NCI-H446 (cell line): Measurements from ENCODE around the gene CELA3B.
A peak's percentile ranks its signal among the peaks of the same experiment; 100 is the strongest.
"Not testable (repeated sequence)": the region's sequence is repeated elsewhere in the genome, so short reads cannot be mapped to it uniquely, and the experiment has no call there.

Experiments
- DNase-seq, 2 experiments: peaks; one replicate each; lab custom pipeline; 2025; lab: John Stamatoyannopoulos, UW

The CELA3B gene

DNA sequence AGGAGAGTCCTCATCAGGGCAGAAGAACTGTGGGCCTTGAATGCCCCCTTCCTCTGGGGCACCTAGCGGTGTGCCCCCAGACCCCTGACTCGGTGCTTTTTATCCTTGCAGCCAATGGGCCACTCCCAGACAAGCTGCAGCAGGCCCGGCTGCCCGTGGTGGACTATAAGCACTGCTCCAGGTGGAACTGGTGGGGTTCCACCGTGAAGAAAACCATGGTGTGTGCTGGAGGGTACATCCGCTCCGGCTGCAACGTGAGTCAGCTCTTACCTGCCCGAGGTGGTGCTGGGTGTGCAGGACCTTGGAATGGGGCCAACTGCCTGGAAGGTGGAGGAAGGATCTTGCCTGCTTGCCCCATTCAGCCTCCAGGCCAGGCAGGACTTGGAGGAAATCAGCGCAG, 30.4 kb downstream of the CELA3B start:
- not testable (repeated sequence) for DNase-seq

DNA sequence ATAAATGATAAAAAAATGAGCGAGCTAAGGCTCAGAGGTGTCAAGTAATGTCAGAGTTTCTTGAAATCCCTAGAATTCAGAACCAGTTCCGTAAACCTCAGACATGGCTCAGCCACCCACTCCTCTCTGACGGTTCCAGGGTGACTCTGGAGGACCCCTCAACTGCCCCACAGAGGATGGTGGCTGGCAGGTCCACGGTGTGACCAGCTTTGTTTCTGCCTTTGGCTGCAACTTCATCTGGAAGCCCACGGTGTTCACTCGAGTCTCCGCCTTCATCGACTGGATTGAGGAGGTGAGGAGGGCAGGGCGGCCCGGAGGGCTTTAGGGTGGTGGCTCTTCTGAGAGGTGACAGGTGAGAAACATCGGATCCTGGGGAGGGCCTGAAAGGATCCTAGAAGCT, 32.7 kb downstream of the CELA3B start:
- not testable (repeated sequence) for DNase-seq

DNA sequence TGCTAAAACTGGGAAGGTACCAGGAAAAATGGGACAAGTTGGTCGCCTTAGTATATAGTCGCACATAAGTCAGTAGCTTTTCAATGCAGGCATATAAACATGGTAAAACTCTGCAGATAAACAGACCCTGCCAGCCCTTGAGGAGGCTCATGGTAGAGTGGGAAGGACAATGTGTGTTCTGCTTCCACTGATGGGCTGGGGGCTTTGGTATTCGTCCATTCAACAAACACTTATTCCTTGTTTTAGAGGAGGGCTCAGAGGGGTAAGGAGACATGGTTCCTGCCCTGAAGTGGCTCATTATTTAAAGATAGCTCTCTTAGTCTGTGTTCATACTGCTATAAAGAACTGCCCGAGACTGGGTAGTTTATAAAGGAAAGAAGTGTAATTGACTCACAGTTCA, 35.9 kb downstream of the CELA3B start:
- not testable (repeated sequence) for DNase-seq

DNA sequence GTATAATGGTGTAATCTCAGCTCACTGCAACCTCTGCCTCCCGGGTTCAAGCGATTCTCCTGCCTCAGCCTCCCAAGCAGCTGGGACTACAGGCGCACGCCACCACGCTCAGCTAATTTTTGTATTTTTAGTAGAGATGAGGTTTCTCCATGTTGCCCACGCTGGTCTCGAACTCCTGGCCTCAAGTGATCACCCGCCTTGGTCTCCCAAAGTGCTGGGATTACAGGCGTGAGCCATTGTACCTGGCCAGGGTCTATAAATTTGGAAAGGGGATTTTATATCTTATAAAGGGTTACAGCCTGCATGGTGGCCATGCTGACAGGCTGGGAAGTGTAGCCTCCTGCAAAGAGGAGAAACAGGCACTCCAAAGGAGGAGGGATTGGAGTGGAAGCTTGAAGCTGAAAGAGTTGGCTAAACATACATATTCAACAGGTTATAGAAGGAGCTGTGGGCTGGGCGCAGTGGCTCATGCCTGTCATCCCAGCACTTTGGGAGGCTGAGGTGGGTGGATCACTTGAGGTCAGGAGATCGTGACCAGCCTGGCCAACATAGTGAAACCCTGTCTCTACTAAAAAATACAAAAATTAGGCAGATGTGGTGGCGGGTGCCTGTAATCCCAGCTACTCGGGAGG, 37.9 kb downstream of the CELA3B start:
- DNase-seq: not testable (repeated sequence)

DNA sequence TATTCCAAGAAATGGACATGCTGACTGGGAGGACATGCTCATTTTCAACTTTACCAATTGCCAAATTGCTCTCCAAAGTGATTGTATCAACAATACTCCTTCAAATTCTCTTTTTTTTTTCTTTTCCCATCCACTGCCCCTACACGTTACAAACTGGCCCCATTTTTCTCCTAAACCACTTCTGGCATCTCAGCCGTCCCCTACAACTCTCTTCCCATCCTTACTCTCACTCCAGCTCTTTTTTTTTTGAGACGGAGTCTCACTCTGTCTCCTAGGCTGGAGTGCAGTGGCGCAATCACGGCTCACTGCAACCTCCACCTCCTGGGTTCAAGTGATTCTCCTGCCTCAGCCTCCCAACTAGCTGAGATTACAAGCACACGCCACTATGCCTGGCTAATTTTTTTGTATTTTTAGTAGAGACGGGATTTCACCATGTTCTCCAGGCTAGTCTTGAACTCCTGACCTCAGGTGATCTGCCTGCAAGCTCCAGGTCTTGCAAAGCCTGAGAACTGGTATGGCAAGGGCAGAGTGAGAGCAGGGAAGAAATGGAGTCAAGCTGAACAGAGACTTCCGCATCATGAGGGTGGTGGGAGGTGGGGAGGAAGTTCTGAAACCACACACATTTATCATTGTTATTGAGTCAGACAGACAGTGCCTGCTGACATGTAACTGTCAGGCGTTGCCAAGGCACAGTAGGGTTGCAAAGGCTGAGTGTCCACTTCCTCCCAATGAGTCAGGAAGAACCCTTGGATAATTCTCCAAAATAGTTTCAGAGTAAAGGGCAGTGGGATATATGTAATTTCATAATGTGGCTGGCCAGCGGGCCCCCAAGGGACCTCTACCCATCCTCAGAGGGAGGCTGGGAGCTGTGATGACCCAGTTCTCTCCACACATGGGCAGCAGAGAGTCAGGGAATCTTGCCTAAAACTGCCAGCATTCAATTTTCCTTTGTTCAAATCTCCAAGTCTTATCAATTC, 42.0 kb downstream of the CELA3B start:
- DNase-seq: peak; percentile 24 to 33

DNA sequence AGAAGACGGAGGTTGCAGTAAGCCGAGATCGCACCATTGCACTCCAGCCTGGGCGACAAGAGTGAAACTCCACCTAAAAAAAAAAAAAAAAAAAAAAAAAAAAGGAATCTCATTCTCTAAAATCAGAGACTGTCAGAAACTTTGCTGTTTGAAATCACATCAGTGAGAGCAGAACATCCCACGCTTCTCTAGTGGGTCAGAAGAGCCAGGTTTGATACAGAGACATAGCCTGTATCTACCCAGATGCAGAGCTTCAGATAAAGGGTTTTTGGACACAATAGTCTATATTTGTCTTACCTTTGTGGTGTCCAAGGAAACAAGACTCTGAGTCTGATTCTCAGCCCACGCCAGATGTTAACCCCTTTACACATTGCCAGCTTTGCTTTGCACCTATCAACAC, 44.2 kb downstream of the CELA3B start:
- no peak for DNase-seq

DNA sequence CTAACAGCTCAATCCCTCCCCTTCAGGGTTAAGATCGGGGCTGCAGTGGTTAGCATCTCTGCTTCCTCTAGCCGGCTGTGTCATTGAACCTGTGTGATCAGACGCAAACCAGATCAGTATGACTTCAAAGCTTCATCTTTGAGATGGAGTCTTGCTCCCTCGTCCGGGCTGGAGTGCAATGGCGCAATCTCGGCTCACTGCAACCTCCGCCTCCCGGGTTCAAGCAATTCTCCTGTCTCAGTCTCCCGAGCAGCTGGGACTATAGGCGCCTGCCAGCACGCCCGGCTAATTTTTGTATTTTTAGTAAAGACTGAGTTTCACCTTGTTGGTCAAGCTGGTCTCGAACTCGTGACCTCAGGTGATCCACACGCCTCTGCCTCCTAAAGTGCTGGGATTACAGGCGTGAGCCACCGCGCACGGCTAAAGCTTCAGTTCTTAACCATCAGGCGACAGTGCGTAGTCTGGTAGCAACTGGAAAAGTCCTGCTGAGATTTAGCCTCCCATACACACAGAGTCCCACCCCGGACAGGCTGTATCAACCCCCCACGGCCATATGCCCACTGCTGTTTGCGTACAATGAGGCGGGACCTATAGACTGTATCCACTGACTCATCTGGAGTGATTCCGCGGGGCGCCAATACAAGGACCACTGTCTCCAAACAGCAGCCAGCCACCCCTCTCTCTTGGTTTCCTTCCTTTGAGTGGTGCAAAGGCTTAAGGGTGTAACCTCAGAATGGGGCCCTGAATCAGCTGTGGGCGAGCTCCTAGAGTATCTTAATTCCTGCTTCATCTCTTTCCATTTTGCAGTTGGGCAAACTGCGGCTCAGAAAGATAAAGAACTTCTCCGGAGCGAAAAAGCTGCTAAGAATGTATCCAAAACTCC, 47.9 kb downstream of the CELA3B start:
- DNase-seq: peak; percentile 84 to 90

DNA sequence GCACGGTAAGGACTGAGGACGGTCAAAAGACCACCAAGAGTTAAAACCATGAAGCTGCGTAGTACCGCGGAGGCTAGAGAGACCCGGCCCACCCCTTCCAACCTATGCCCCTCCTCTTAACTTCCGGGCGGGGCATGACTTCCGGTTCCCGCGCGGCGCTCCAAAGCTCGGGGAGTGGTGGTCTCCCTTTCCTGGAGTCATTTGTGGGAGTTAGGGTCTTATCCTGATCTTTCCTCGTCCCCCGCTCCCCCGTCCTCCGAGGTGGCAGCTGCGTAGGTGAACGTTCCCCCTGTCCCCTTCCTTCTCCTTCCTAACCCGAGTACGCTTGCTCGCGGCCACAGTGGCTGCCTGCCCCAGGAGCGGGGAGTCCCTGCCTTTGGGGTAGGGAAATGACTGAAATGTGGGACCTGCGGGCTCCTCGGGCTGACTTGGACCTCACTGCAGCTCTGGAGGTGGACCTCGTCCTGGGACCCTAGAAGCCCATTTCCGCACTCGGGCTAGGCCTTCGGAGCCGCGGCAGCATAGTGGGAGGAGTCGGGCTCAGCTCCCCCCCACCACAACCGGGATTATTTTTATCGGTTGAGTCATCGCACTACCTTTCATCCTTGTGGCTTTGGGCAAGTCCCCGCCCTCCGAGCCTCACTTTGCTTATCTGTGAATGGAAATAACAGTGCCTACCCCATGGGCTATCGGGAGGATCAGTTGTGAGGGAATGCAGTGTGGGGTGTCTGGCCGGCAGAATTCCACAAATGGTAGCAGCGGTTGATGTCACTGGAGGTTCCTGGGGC, 48.7 kb downstream of the CELA3B start:
- peak; percentile 92 to 95 for DNase-seq

DNA sequence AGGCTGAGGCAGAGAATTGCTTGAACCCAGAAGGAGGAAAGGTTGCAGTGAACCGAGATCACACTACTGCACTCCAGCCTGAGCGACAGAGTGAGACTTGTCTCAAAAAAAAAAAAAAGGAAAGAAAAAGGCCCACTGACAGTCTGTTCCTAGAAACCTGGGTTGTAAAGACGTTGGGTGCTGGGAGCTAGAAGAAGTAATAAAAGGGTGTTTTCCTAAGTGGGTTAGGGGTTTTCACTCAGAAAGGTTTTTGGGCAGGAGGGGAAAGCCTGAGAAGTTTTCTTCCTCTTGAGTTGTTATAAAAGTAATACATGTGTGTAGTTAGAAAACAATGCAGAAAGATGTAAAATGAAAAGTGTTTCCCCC, 50.1 kb downstream of the CELA3B start:
- no peak for DNase-seq

DNA sequence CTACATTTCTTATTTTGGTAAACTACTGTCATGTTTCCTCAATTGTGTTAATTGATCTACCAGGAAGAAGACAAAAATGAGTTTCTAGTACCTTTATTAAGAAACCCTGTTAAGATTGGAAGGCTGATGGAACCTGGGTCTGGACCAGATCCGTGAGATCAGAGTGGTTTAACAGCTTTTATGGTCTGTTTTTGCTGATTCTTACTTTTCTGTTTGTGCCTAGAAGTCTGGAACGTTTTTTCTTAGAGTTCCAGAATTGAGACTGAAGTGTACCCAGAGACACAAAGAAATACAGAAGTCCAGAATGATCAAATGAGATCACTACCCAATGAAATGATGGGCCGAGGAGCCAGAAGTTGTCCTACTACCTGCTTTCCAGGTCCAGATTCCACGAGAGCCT, 53.2 kb downstream of the CELA3B start:
- DNase-seq: no peak

DNA sequence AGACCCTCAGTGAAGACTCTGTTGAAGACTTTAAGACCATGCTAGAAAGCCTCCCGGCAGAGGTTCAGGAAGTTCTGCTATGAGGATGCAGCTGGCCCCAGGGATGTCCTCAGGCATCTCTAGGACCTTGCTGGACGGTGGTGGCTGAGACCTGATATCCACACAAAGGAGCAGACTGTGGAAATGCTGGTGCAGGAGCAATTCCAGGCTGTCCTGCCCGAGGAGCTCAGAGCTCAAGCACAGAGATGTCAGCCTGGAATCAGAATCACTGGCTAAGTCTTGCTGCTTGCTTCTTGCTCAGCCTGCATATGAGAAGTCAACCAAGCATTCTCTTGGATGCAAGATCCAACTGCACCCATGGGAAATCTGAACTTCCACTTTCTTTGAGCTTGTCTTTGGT, 53.7 kb downstream of the CELA3B start:
- DNase-seq: no peak

DNA sequence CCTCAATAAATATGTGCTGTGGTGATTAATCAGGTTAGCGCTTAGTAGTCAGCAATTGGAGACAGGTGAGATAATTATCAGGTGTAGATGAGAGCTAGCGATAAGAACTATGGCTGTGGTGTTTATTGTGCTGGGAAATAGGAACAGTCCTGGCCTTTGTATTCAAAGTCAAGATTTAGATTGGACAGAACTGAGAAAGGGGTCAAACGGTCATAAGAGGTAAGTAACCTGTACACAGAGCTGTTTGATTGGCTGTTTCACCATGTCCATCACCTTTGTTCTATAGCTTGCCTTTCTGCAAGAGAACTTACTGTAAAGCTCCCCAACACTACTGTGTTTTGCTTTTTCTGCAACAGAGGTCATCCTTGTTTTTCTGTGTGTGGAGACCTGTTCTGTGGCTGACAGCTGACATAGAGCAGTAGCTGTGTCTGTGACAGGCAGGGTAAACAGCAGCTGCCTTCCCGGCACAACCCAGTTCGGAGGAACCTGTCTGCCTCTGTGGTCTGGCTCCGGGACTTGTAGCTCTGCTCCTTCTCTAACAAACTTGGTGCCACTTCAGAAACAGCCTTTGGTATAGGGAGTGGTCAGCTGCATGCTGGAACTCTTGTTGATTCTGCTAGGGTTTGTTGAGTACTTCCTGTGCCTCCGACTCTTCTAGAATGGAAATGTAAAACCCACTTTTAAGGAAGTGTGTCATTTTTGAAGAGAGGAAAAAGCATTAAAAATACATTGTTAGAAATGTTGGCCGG, 54.6 kb downstream of the CELA3B start:
- DNase-seq: no peak

DNA sequence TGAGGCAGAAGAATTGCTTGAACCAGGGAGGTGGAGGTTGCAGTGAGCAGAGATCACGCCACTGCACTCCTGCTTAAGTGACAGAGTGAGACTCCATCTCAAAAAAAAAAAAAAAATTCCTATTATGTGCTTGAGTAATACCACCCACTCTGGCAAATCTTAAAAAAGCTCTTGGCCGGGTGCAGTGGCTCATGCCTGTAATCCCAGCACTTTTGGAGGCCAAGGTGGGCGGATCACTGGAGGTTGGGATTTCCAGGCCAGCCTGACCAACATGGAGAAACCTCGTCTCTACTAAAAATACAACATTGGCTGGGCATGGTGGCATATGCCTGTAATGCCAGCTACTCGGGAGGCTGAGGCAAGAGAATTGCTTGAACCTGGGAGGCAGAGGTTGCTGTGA, 58.0 kb downstream of the CELA3B start:
- DNase-seq: not testable (repeated sequence)

DNA sequence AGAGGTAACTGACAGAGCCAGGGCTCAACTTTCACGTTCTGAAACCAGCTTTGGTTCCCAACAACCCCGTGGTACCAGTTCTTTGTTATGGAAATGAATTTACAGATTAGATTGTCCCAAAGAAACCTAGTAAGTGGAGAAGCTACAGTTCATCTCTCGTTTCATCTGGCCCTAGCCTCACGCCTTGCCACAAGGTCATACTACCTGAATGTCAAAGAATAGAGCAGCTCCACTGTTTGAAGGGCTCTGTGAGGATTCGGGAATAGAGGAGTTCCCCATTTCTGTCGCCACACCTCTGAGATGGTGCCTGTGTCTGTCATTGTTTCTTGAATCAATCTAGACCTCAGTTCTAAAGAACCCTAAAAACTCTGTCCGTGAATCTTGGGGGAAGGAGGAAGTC, 60.7 kb downstream of the CELA3B start:
- DNase-seq: no peak

DNA sequence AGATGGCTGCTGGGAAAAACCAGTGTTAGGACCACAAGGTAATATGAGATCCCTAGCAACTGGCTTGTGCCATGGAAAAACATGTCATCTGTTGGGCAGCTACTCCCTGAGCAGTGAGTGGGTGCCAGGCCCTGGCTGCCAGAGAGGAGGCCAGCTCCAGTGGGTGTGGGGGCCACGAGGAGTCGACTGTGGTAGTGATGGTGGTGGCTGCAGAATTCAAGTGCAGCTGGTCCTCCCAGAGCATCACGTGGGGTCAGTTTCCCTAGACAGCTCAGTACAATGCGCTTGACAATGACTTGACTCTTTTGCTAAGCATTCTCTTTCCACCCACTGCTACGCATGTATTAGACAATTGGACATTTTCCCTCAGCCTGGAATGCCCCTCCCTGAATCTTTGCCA, 61.2 kb downstream of the CELA3B start:
- DNase-seq: no peak
